ENCODE data around the gene GALK1.
"Not testable (repeated sequence)": the region's sequence is repeated elsewhere in the genome, so short reads cannot be mapped to it uniquely, and the experiment has no call there.

The GALK1 gene

GRCh38 chr17:75763613-75764416, 1.2 kb downstream of the GALK1 start:
- no peak for DNase-seq (ENCODE audit: low spot score)

GRCh38 chr17:75763269-75763607, 1.8 kb downstream of the GALK1 start:
- DNase-seq (ENCODE audit: low spot score) = no peak

GRCh38 chr17:75762513-75763268, 2.3 kb downstream of the GALK1 start:
- DNase-seq (ENCODE audit: low spot score) = no peak

GRCh38 chr17:75759978-75760640, 4.9 kb downstream of the GALK1 start:
- DNase-seq (ENCODE audit: low spot score) = not testable (repeated sequence)

- no peak for DNase-seq (ENCODE audit: low spot score)
Observed at GRCh38 chr17:75759457-75759856, 5.5 kb downstream of the GALK1 start.

- no peak for DNase-seq (ENCODE audit: low spot score)
Observed at GRCh38 chr17:75758131-75758905, 6.7 kb downstream of the GALK1 start.

- no peak for DNase-seq (ENCODE audit: low spot score)
Observed at GRCh38 chr17:75757086-75757681, 7.8 kb downstream of the GALK1 start.

GRCh38 chr17:75756451-75757085, 8.4 kb downstream of the GALK1 start:
- no peak for DNase-seq (ENCODE audit: low spot score)

- no peak for DNase-seq (ENCODE audit: low spot score)
Observed at GRCh38 chr17:75755990-75756389, 9.0 kb downstream of the GALK1 start.

- DNase-seq (ENCODE audit: low spot score) = no peak
Observed at GRCh38 chr17:75755205-75755901, 9.6 kb downstream of the GALK1 start.

GRCh38 chr17:75754378-75755204, 10.4 kb downstream of the GALK1 start:
- no peak for DNase-seq (ENCODE audit: low spot score)

- peak; percentile 85 for DNase-seq (ENCODE audit: low spot score)
Observed at GRCh38 chr17:75753514-75754377, 11.2 kb downstream of the GALK1 start.

GRCh38 chr17:75752802-75753513, 12.0 kb downstream of the GALK1 start:
- DNase-seq (ENCODE audit: low spot score) = peak; percentile 69

GRCh38 chr17:75752405-75752709, 12.6 kb downstream of the GALK1 start:
- DNase-seq (ENCODE audit: low spot score) = no peak

- DNase-seq (ENCODE audit: low spot score) = no peak
Observed at GRCh38 chr17:75751676-75752404, 13.2 kb downstream of the GALK1 start.

- no peak for DNase-seq (ENCODE audit: low spot score)
Observed at GRCh38 chr17:75750661-75751423, 14.2 kb downstream of the GALK1 start.
